ENCODE data around the gene NCR3LG1.

The NCR3LG1 gene

DNA sequence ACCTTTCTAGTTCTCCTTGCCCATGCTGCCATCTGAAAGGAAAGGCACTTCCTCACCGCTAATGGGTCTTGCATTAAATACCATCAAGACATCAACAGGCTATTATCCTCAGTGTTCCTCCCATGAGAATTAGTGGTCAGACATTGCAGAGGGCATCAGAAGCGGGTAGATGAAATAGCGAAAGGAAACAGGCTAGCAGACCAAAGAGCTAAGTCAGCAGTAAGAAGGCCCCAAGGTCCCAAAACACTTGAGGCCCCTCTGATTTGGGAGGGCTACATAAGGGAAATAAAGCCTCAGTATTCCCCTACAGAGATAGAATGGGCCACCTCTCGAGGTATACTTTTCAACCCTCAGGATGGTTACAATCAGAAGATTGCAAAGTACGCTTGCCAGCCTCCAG, 23.9 kb downstream of the NCR3LG1 start:
- no peak for DNase-seq

DNA sequence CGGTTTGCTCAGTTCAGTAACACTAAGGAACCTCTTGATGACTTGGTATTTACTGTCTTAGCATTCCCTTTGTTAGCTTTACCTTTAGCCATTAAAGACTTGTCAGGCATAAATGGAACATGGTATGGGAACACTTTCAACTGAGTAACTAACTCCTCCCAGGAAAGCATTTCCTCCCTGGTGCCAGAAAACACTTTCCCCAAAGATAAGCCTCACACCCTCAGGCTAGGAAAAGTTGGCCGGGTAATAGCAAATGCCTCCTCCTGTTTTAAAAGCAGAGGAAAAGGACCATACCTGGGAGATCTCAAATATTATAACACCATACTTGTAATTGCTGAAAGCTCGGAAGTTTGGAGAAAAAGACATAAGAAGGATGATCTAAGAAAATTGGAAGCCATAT, 24.9 kb downstream of the NCR3LG1 start:
- no peak for DNase-seq

DNA sequence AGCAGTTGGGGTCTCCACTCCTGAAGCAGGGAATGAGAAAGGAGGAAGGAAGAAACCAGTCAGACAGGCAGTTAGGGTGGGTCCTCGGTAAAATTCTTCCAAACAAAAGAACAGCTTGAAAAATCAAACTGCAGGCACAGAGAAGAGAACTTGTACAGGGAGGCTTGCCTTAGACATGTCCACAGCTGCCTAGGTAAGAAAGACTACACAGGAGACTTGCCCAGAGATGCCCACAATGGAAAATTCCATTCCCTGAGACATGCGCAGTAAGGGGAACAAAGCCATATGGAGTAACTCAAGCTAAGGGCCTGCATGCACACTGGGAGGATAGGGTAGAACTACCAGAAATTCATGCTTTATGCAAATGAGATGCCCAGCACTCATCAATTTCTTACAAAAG, 27.1 kb downstream of the NCR3LG1 start:
- DNase-seq, result no peak

DNA sequence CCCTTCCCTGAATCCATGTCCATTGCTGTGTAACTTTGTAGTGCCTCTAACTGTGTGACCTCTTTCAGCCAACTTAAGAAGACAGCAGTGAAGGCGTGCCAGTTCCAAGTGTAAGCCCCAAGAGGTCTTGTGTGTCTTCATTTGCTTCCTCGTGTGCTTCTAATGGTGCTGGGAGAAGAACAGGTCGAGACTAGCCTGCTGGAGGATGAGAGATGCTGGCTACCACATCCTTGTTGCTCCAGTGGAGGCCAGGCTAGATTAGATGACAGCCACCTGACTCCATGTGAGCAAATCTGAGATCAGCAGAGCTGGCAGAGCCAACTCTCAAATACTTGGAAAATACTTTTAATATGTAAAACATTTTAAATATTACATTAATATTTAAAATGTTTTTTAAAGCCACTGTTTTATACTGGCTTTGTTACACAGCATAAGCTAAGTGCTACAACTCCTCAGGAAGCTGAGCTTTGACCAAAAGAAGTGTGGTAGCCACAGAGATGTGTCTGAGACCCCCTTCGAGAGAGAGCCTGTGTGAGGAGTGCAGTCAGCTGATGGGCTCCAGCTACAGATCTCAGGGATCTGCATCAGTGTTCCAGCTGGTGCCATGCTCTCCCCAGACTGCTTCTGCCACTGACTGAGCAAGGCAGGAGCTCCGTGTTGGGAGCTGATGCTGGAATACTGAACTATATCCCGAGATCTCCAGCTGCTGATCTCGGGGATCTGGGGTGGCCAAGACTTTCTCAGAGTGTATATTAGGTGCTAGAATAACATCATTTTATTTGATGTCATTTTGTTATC, 28.0 kb downstream of the NCR3LG1 start:
- no peak for DNase-seq

DNA sequence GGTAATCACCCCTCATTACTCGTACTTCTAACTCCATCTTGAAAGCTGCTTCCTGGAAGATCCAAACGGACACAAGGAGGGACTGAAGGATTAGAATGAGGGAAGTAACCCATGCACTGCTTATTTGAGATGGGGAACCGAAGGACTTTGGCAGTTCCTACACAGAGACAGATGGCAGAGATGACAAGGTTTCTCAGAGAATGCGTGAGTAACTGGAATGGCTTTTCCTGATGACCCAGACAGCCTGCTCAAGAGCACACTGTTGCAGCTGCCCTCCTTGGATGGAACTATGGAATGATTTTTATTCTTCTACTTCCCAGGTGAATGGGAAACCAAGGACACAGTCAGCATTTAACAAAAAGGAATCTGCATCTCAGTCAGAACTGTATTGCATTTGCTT, 29.6 kb downstream of the NCR3LG1 start:
- DNase-seq, result no peak

DNA sequence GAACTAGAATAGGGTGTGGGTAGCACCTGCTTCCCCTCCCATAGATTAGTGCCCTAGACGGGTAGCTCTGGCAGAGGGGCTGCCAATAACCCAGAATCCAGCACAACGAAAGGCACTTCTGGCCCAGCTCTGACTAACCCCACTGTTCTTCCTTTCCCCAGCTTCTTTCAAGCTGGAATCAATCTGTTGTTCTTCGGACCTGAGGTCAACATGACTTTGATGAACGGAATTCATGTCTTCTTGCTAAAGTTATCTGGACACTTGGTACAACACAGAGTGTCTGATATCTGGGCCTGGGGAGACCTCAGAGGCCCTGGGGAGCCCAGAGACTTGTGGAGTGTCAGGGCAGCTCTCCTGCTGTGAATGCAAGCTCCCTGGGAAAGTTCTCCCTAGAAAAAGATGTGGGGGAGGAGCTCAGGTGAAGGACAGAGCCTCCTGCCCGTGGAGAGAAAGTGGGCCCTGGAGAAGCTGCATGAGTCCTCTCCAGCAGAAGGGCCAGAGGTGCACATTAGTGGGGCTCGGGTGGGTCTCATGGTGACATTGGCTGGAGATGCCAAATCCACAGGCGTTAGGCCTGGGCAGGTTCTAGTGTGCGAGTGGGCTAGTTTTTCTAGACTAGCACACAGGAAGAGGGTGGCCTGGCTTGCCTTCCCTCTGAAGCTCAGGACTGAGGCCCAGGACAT, 30.6 kb downstream of the NCR3LG1 start:
- DNase-seq, result no peak

DNA sequence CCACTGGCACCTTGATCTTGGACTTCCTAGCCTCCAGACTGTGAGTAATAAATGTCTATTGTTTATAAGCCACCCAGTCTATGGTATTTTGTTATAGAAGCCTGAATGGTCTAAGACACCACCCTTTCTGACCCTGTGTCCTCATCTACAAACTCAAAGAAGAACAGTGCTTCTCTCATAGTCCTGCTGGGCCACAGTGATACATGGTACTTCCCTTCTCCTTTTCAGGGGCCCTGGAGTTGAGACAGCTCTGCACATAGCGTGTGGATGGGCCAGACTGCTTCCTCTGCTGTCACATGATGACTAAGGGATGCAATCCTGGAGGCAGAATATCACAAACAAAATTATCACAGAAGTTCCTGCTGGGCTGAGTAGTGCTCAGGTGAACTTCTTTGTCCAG, 31.9 kb downstream of the NCR3LG1 start:
- no peak for DNase-seq

DNA sequence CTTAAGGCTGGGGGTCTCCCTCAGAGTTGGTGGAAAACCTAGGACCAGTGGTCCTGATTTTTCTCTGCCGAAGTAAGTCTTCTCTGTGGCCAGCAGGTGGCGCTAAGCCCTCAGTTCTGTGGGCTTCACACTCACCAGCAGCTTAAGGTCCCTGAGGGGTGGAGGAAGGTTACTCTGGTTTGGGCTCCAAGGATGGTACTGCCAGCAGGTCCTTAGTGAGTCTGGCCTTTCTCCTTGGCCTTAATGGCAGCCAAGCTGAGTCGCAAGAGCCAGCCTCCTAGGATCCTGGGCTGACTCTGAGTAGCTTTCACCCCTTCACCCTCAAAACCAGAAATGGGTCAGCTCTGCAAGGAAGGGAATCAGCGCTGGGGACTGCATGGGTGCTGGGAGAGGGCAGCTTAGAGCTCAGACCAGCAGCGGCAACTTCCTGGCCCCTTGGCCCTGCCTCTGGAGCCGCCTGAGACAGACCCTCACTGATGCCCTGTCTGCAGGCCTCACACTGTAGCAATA, 32.5 kb downstream of the NCR3LG1 start:
- peak; percentile 73 for DNase-seq

DNA sequence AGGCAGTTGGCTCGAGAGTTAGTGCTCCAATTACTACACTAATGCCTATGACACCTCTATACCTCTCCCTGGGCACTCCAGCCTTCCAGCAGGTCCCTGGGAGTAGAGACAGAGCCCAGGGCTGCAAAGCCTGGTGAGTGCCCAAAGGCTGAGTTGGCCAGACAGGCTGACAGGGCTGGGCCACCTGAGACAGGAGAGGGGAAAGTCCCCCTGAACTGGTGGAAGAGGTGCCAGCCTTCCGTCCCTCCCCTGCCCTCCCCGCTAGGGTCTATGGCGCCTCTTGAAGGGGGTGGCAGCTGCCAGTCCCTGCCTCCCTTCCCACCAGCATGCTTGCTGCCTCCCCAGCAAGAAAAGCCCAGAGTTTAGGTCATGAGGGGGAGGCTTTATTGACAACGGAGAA, 33.9 kb downstream of the NCR3LG1 start:
- DNase-seq, result no peak

DNA sequence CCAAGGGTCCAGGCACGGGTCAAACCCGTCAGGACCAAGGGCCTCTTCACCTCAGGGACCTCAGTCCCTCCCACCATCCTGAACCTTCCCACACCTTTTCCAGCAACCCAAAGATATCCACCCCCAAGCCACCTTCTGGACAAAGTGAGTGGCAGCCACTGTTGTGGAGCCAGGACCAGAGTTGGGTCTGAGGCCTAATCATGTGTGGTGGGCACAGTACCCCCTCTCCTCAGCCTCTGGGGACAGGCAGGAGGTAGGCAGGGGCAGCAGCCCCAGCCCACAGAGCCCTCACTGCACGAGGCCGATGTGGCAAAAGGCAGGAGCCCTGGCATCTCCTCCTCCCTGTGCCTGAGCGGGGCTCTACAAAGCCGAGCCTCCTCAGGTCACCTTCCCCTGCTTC, 34.3 kb downstream of the NCR3LG1 start:
- no peak for DNase-seq

DNA sequence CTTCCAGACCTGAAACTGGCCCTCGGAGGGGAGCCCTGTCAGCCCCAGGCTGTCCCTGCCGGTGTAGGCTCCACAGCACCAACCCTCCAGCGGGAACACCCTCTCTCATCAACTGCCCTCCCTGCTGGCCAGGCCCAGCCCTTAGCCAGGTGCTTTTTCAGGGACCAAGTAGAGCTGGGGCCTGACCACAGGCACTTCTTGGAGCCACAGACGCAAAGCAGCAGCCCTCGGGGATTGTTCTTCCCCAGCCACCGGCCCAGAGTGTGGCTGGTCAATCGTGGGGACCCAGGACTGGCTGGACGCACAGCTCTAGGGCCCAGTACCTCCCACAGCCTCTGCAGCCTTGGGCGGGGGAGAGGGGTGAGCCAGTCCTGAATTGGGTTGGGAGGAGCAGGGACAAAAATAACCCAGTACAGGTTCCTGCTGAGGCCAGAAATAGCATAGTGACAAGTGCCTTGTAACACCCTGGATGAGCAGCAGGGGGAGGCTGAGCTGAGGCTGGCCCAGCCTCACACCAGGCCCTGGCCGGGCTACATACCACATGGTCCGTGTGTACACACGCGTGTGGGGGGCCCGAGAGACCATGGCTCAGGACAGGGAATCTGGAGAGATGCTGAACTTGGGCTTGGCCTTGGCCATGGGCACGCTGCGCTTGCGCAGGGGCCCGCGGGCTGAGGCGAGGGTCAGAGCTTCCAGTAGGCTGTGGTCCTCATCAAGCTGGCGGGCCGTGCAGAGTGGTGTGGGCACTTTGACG, 34.9 kb downstream of the NCR3LG1 start:
- no peak for DNase-seq

DNA sequence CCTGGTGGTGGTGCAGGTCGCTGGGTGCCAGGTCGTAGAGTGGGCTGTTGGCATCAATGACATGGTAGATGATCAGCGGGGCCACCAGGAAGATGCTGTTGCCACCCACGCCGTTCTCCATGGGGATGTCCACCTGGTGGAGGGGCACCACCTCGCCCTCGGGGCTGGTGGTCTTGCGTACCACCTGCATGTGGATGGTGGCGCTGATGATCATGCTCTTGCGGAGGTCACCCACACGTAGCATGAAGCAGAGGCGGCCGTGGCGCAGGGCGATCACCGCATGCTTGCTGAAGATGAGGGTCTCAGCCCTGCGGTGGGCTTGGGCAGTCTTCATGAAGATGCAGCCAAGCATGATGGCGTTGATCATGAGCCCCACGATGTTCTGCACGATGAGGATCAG, 35.7 kb downstream of the NCR3LG1 start:
- DNase-seq, result no peak

DNA sequence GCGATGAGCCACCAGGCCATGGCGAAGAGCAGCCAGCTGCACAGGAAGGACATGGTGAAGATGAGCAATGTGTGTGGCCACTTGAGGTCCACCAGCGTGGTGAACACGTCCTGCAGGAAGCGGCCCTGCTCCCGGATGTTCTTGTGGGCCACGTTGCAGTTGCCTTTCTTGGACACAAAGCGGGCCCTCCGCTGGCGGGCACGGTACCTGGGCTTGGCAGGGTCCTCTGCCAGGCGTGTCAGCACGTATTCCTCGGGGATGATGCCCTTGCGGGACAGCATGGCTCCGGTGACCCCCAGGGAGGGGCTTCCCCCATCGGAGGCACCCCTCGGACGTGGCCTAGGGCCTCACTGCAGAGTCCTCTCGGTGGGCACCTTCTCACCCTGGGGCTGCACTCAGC, 36.2 kb downstream of the NCR3LG1 start:
- DNase-seq, result no peak

DNA sequence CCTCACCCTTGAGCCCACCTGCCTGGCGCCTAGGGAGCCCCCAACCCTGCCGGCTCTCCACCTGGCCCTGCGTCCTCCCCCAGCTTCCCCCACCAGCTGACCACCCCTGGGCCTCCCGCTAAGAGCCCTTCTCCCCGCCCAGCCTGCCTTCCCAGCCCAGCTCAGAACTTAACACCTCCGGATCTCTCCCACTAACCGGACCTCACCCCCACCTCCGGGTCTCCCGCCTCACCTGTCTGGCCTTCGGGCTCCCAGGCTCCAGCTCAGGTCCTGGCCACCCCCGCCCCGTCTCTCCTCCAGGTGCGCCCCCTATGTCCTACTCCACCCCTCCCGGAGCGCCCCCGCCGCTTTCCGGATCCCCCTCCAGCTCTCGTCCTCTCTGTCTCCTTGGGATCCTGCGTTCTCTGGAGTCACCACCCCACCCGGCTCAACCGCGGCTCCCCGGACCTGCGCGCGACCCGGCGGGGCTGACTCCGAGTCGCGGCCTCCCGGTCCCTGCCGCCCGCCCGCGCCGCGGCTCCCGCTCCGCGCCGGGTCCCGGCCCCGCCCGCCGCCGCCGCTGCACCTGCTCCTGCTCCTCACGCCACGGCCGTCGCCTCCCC, 37.1 kb downstream of the NCR3LG1 start, which contains the start of gene KCNJ11:
Gene KCNJ11, minus strand, starts transcription at position 51 of the 602 bp plus-strand sequence. CDS start 568 bp downstream, outside the sequence.
- DNase-seq, result no peak

DNA sequence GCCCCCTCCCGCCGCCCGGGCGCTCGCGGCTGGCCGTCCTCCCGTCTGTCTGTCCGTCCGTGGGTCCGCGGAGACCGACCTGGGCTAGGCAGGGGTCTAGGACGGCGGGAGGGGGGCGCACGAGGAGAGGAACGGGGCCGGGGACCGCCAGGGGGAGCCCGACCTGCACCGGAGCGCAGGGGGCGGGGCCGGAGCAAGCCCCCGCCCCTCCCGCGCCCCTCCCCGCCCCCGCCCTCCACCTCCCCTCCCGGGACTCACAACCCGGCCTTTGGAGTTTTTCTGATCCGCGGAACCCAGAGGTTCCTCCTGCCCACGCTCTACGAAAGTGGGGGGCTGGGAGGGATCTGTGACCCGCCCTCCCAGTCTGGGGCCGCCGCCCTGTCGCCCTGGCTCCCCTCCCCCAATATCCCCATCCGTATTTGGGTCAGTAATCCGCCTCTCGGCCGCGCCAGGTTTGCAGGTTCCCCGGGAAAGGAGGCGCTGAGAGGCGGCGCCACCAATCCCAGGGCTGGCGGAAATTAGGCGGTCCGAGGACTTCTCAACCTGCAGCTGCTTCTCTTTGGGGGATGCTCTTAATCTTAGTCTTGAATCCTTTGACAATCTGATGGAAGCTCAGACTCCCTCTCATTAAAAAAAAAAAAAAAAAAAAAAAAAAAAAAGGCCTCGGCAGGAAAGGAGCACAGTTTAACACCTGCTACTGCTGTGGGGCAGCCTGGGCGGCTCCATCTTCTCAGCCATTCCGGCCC, 37.8 kb downstream of the NCR3LG1 start:
- peak; percentile 75 for DNase-seq

DNA sequence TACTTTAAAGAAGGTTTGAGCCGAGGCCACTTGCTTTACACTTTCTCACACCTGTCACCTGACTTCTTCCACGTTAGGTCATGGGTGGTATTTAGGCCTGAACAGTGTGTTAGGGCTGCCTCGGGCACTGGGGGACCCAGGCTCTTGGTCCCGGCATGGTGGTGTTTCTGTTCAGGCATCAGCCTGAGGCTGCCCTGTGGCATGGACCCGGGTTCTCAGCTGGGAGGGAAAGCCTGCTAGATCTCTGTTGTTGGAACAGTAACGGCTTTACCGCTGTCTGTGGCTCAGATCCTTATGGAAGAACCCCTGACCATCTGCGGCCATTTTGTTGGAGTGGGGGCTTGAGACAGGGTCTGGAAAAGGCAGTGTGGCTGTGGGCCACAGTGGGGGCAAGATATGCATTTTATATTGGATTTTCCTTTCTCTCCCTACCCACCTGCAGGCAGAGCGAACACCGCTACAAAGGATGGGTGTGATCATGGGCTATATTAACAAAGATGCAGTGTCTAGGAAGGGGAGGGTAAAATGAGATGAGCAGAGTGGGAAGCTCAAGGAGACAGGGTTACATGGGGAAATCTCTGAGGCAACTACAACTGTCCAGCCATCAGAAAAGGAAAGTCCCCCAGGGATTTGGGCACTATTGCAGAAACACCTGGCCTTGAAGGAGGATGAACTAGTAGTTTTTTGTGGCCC, 38.5 kb downstream of the NCR3LG1 start:
- DNase-seq, result no peak

DNA sequence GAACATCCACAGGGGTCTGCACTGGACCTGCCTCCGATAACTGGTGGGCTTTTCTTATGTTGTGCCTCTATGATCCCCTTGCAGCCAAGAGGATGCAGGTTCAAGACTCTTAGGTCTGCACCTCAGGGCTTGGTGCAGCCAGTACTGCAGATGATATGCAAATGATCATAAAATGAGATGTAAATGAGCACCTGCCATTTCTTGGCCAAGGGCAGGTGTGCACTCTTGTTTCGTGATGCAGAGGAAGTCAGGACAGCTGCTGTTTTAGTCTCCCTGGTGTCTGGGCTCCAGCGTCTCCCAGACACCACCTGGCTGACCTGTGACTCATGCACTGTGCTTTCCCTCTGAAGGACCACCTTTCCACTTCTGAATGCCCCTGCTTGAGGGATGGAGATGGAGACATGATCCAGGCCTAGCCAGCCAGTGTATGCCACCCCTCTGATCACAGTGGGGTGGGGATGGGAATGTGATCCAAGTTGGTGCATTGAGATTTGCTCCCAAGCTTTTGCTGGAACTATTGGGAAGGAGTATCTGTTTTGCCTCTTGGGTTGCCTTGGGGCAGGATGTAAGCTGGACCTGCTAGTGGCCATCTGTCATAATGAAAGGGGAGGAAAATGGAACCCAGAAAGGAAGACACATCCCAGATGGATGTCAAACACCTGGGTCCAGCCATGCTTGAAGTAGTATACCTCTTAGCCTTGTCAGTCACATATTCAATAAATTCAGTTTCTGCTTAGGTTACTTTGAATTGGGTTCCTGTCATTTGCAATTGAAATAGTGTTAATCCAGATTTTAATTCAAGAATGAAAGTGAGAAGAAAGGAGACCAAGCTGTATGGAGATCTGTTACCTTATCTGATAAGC, 40.1 kb downstream of the NCR3LG1 start:
- DNase-seq, result no peak

DNA sequence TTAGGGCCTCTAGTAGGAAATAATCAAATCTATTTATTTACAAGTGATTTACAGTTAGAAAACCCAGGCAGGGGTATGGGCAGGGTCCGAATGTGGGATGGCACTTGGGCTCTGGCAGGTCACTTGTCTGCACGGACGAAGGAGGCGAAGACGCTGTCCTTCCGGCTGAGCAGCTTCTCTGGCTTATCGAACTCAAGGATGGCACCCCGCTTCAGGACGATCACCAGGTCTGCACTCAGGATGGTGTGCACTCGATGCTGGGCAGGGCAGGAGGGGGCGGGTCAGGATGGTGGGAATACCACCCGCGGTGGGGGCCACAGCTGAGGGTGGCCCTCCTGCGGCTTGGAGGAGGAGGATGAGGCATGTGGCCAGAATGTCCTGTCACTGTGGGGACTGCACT, 41.3 kb downstream of the NCR3LG1 start:
- no peak for DNase-seq

DNA sequence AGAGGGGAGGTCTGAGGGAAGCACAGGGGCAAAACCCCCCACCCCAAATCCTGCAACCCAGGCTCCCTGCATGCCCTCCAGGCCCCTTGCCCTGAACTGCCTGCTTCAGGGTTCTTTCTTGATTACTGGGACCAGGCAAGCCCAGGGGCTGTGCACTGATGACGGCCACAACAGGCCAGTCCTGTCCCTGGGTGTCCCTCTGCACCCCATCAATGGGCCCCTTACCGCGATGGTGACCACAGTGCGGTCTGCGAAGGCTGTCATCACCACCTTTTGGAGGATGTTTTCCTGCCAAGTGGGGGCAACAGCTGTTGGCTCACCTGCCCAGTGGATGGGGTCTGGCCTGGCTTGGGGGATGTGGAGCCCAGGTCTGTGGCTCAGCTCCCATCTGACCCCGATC, 41.9 kb downstream of the NCR3LG1 start:
- DNase-seq, result no peak

DNA sequence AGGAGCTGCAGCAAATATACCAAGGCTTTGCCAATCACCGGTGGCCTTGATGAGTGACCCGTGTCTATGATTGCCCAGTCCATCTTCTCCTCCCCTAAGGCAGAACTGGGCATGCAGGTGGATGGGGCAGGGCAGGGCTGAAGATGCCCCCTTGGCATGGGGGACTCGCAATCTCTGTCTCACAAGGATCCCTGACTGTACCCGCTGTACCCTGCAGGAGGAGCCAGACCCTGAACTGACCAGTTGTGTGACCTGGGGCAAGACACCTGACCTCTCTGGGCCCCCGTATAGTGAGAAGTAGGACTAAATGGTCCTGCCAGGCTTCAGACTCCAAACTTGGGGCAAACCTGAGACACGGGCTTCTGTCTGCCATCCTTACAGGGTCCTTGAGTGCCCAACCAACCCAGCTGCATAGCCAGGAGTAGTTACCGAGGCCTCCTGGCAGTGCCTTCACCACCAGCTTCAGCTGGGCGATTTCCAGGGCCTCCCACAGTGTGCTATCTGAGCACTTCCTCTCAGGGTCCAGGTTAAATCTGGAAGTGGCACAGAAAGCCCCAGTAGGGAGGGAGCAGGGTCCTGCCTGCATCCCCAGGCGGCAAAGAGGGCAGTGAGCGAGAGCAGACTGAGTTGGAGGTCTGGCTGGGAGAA, 43.3 kb downstream of the NCR3LG1 start:
- DNase-seq, result no peak

Data from CD4-positive, alpha-beta T cell treated with Interferon gamma for 1 hour (primary cell).